ENCODE results near the gene NDUFA11. TPM values are rescaled to one million over a fixed set of nuclear protein-coding genes. Genes with fewer than 3 reads are reported as not detected.

Gene NDUFA11
- 348 and 403 TPM in 2 replicates for total RNA-seq

DNA sequence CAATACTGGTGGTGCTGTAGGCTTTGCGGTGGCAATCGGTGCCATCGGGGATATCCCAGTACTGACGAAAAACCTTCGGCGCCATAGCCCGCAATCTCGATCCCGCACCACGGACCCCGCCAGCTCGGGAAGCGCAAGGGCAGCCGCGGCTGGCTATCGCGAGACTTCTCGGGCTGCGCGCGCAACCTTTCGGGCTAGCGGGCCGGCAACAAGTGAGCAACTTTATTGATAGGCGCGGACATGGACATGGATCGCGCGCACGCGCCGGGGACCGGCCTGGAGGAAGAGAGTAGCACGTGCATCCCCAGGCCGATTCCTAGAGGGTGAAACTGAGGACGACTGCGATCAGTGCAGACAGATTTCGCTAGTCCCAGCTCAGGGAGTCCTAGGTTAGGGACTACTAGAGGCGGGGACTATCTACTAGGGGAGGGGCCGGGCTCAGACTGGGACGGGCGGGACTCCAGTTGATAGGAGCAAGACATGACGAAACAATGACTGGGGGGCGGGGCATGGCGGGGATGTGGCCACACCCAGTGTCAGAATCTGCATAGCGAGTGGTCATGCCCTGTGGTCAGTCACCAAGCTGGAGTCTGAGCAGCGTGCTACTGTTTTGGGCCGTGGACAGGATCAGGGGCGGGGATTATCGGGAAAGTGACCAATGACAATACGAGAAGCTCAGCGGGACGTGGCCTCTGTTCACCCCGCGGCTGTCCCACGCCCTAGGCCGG lies at the start of gene NDUFA11:
Gene NDUFA11 (minus strand): TSS at position 167 of the 728 bp plus-strand sequence. CDS start 82 bp downstream, at position 85.

DNA sequence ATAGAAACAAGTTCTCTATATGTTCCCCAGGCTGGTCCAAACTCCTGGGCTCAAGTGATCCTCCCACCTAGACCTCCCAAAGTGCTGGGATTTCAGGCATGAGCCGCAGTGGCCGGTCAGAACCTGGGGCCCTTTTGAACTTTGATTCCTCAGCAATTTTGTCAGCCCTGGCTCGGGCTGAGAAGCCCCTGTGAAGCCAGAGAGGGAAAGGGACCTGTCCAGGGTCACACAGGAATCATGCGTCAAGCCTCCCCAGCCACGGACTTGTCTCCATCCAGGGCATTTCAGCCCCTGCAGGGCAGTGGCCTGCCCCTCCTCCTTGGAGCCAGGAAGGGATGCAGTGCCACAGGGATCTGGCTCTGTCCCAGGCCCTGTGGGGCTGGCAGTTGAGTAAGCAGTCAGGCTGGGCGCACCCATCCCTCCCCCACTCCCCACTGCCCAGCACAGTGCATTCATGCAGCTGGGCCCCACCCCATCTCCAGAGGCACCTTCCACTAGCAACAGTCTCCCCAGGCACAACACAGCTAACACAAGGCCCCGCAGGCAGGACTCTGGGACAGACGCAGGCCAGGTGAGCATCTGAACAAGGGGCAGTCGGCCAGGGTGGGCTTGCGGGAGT lies 10.3 kb upstream of the NDUFA11 start, which contains the start of gene CAPS:
Gene CAPS (plus strand): TSS at position 516 of the 619 bp plus-strand sequence. CDS start 153 bp downstream, outside the sequence.

DNA sequence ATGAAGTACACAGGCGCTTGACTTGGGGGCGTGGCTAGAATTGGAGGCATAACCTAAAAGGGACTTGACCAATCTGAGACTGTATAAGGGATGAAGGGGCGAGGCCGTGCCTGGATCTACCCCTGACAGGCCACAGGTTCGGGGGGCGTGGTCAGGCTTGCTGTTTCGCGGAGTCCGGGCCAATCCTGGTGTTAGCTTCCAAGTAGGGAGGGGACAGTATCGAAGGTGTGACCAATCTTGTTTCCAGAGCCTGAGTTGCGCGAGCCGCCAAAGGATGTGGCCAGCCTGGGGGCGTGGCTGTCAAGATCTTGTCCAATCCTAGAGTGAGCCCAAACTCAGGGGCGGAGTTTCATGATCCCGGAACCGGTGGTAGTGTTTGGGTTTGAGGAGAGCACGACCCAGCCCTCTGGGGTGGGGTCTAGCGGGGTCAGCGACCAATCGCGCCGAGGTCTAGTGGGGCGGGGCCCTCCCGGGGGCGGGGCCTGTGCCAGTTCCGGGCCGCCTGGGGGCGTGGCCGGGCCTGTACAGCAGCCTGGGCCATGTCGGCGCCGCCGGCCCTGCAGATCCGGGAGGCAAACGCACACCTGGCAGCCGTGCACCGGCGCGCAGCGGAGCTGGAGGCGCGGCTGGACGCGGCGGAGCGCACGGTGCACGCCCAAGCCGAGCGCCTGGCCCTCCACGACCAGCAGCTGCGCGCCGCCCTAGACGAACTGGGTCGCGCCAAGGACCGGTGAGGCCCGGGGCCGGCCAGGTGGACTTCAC lies 943 bp upstream of the NDUFA11 start, which contains the start of gene VMAC:
Gene VMAC (plus strand): TSS at position 521 of the 762 bp plus-strand sequence. CDS start 19 bp downstream, at position 540.

DNA sequence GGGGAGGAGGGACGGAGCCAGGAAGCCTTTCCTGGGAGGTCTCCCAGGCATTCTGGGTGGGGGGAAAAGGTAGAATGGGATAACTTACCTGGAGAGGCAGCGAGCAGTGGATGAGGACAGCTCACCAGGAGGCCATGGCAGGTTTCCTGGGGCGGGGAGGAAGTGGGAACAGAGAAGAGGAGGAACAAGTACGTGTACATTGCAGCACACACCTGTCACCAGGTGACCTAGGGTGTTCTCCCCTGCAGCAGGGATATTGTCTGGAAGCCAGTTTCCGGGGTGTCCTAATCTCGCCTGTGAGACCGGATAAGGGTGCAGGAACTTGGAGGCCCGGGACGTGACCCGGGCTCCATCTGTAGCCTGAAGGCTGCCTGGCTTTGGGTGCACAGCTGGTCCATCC lies 52.3 kb downstream of the NDUFA11 start, which contains the start of gene FUT3:
Gene FUT3 (minus strand): TSS at position 148 of the 400 bp plus-strand sequence.

Other genes starting within 250 kb of the NDUFA11 start
- 25.1 and 32.2 TPM in 2 replicates for gene MICOS13, start 223.3 kb downstream of the NDUFA11 start, total RNA-seq
- 5.4 and 20.0 TPM in 2 replicates for gene HSD11B1L, start 222.8 kb downstream of the NDUFA11 start, total RNA-seq
- gene RPL36, start 213.5 kb downstream of the NDUFA11 start, total RNA-seq, result 522 and 545 TPM in 2 replicates
- gene LONP1, start 183.6 kb downstream of the NDUFA11 start, total RNA-seq, result 135 and 146 TPM in 2 replicates
- not detected in 2 replicates for gene CATSPERD, start 183.2 kb downstream of the NDUFA11 start, total RNA-seq
- gene PRR22, start 119.0 kb downstream of the NDUFA11 start, total RNA-seq, result under 0.01 and 0.19 TPM in 2 replicates
- 21.4 and 44.1 TPM in 2 replicates for gene DUS3L, start 112.6 kb downstream of the NDUFA11 start, total RNA-seq
- 0.28 TPM in 1 of 2 replicates, not detected in the other for gene NRTN, start 98.7 kb downstream of the NDUFA11 start, total RNA-seq
- not detected in 2 replicates for gene FUT6, start 64.1 kb downstream of the NDUFA11 start, total RNA-seq
- under 0.01 TPM in 1 of 2 replicates, not detected in the other for gene FUT3, start 52.3 kb downstream of the NDUFA11 start, total RNA-seq
- not detected in 2 replicates for gene FUT5, start 33.2 kb downstream of the NDUFA11 start, total RNA-seq
- gene VMAC, start 1.1 kb upstream of the NDUFA11 start, total RNA-seq, result 2.5 and 5.4 TPM in 2 replicates
- gene CAPS, start 10.5 kb upstream of the NDUFA11 start, total RNA-seq, result 2.1 and 3.7 TPM in 2 replicates
- 30.4 and 36.2 TPM in 2 replicates for gene RANBP3, start 74.3 kb upstream of the NDUFA11 start, total RNA-seq
- 3.6 and 4.5 TPM in 2 replicates for gene RFX2, start 206.7 kb upstream of the NDUFA11 start, total RNA-seq
- not detected in 2 replicates for gene ACSBG2, start 231.9 kb upstream of the NDUFA11 start, total RNA-seq

Measured in regular cardiac myocyte (primary cell).